GM18526 (cell line): ENCODE results near the gene FSCN2.

Experiments
- POLR2A ChIP-seq: IDR thresholded peaks from 3 replicates; pipeline ENCODE4 v1.6.1; 2011; ENCODE audit not compliant: insufficient read length; ENCODE audit errors: extremely low read depth

FSCN2 gene, protein sequence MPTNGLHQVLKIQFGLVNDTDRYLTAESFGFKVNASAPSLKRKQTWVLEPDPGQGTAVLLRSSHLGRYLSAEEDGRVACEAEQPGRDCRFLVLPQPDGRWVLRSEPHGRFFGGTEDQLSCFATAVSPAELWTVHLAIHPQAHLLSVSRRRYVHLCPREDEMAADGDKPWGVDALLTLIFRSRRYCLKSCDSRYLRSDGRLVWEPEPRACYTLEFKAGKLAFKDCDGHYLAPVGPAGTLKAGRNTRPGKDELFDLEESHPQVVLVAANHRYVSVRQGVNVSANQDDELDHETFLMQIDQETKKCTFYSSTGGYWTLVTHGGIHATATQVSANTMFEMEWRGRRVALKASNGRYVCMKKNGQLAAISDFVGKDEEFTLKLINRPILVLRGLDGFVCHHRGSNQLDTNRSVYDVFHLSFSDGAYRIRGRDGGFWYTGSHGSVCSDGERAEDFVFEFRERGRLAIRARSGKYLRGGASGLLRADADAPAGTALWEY

DNA sequence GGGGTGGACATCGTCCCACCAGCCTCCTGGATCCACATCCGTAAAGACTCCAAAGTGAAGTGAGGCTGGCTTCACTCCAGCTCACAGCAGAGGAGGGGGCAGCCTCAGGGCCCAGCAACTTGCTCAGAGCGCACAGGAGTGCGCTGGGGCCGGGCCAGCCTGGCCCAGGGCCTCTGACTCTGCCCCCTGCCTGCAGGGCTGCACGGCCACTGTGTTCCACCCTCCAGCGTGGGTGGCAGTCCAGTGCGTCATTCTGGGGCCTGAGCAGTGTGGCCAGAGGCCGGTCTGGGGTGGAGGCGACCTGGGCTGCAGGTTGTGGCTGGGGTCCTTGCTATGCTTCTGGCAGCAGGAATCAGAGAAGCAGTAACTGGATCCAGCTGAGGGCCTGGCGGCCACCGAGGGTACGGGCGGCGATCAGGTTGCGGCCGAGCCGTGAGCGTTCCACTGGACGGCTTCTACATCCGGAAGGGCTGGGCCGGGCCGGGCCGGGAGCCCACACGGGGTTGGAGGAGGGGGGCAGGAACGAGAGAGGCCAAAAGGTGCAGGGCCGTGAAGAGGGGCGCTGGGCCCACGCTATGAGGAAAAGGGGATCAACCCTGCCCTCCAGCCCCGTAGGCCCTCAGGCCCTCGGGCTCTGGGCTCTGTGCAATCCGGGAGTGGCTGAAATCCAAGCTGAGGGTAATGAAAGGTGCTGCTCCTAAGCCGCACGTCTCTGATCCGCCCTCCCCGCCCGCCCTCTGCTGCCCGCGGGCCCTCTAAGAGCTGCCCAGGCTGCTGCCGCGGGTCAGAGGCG lies at the start of gene FSCN2:
Gene FSCN2 (plus strand): TSS at position 787 of the 793 bp plus-strand sequence. CDS start 155 bp downstream, outside the sequence.
- no peak for TF ChIP-seq POLR2A

- no peak for TF ChIP-seq POLR2A
These were observed 48.8 kb upstream of the FSCN2 start for GRCh38 chr17:81479175-81480071.

DNA sequence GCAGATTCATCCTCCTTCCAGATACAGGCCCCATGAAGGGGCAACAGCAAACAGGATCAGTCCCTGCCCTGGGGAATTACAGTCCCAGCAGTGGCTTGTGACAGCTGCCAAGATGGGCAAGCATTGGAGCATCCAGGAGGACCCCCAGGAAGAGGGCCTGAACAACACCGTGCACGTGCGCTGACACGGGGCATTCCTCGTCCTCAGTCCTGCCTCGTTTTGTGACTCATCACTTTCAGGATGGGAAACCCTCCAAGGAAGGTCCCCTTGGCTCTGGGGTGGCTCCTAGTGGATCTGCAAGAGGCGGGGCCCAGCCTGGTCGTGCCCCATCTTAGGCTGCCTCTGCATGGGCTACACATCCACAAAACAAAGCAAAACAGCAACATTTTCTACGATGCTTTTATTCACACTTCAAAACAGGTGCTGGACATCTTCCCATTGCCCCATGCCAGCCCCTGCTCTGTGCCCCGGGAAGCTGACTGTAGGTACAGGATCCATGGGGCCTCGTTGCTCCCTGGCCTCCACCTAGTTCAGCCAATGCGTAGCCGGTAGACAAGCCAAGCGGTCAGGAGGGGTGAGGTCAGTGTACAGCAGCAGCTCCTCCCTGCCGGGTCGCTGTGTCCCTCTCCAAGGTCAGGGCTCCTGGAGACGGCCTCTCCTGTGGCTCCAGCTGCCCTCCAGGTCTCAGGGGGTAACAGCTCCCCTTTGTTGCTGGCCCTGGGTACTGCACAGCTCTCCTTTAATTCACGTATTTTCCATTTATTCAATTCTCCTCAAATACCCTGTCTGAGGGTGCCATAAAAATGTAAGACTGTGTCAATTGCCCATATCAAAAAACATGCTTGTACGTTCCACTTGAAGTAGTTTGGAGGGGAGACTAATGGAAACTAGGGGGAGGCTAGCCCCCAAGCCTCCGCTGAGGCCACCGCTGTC lies 47.8 kb upstream of the FSCN2 start:
- TF ChIP-seq POLR2A: no peak

GRCh38 chr17:81481073-81481799 lies 46.9 kb upstream of the FSCN2 start:
- TF ChIP-seq POLR2A: no peak

DNA sequence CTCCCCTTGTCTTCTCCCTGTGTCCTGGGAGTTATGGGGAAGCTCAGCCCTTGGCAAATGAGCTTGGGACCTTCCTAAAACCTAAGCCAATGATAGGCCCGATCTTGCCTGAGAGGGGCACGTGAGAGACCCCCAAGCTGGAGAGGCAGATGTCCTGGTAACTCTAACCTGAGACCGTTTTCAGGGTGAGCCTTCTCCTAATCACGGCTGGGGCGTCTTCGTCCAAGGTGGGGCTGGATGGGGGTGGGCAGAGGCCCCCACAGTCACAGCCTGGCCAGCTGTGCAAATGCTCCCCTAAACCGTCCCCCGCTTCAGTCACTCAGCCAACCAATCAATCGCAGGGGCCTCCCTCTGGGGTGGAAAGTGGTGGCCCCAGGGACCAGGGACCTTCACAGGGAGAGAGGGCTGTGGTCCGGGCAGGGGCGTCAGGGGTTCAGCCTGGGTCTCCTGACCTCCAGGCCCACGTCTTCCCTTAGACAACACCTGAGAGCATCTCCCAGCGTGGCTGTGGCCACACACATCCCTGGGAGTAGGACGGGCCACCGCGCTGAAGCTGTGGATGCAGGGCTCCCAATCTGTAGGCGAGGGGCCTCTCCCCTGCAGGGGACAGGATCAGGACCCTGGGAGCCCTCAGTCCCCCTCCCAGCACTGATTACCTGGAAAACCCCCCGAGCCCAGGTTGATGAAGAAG lies 46.2 kb upstream of the FSCN2 start:
- TF ChIP-seq POLR2A: no peak

DNA sequence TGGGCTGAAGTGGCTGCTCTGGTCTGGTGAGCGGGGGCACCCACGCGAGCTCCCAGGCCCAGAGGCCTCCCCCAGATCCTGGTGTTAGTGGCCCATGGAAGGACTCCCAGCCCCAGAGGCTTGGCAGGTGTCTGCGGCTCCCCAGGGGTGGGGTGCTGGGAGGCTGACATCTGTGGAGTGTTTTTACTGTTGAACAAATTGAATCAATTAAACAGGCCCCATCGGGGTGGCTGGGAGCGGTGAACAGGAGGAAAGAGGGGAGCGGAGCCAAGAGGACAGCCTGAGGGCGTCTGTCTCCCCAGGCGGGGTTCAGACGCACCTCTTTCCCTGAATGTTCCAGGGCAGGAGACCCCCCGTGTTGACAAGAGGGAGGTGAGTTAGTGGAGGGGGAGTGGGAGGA lies 45.5 kb upstream of the FSCN2 start:
- TF ChIP-seq POLR2A: no peak

- no peak for TF ChIP-seq POLR2A
These were observed 44.9 kb upstream of the FSCN2 start for GRCh38 chr17:81483085-81483861.

DNA sequence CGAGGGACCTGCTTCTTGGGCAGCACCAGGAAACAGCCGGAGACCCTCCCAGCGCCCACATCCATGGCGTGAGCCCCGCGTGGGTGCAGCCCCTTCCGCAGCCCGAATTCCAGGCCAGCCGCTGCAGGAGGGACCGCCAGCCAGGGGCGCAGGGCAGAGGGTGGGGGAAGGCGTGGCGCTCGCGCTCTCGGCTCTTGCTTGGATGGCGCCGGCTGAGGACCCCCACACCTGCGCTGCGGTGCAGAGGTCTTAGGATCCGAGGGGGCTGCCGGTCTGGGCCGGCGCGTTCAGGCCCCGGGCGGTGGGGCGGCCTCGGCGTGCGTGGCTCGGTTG lies 44.3 kb upstream of the FSCN2 start:
- no peak for TF ChIP-seq POLR2A

DNA sequence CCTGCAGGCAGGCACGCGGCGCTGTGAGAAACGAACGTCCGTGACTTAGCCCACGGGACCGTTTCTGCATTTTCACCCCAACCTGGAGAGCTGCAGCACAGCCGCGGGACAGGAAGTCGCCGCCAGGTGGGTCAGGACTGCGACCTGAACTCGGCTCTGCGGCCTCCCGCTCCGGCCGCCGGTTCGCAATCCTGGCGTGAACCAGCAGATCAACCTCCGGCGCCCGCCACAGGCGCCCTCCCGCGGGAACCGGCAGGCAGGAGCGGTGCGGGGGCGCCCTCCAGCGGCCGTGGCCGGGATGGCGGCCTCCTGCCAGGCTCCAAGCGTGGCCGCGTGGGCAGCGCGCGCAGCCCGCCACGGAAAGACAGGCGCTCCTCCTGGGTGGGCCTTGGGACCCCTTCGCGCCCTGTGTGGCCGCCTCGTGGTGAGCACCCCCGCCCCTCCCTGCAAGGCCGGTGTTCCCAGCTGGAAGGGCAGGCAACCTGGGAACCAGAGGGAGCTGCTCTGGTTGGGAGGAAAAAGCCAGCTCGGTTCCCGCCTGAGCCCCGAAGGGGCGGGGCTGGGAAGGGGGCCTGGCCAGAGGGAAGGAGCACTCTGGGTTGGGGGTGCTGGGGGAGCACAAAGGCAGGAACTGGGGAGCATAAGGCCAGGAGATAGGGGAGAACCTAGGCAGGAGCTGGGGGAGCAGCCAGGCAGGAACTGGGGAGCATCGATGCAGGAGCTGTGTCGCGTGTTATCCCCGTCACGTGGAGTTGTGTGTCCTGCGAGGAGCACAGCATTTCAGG lies 43.8 kb upstream of the FSCN2 start:
- TF ChIP-seq POLR2A: no peak

DNA sequence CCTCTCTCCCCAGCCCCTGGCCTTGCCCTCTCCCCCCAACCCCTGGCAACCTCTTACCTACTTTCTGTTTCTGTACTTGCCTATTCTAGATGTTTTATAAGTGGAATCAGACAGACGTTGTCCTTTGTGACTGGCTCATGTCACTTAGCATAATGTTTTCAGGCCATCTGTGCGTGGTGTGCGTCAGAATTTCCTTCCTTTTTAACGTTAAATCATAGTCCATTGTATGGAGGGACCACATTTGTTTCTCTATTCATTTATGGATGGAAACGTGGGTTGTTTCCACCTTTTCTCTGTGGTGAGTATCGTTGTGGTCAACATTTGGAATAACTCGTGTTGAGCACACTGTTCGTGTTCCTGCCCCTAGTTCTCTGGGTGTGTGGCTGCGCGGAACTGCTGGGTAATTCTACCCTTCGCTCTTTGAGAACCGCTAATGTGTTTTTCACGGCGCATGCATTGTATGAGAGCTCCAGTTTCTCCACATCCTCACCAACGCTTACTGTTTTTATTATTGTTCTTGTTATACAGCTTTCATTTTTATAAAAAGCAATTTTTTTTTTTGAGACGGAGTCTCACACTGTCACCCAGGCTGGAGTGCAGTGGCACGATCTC lies 41.9 kb upstream of the FSCN2 start:
- TF ChIP-seq POLR2A: no peak

DNA sequence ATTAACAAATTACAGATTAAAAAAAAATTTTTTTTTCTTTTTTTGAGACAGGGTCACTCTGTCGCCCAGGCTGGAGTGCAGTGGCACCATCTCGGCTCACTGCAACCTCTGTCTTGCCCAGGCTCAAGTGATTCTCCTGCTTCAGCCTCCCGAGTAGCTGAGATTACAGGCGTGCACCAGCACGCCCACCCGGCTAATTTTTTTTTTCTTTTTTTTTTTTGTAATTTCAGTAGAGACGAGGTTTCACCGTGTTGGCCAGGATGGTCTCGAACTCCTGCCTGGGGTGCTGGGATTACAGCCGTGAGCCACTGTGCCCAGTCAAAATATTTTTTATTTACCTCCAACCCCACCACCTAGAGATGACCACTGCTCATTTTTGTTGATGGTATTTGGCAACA lies 41.1 kb upstream of the FSCN2 start:
- TF ChIP-seq POLR2A: no peak
